Measurements from ENCODE around the gene CASP1.

- TF ChIP-seq POLR2A (IDR thresholded peaks at IDR 0.05) (no peak), POLR2AphosphoS5 (IDR thresholded peaks at IDR 0.05; ENCODE audit: insufficient read depth in 1 of 2, low read depth in 1 of 2) (no peak), CTCF (IDR thresholded peaks at IDR 0.05) (no peak)
These were observed 35.2 kb downstream of the CASP1 start for GRCh38 chr11:104999721-105000120.

Measured in vagina (tissue), 2 donors.